BLaER1 treated with 17β-estradiol and CSF1 and Interleukin-3, amounts not matched to agents 10 nM and 100 nM (cell line): Measurements from ENCODE around the gene AP1S1.

Source experiments
- H3K27ac ChIP-seq, 11 experiments: shearing (Covaris generic); formaldehyde crosslinking; 2 replicates each; pipeline ENCODE4 v1.8.1; 2022
- H3K27me3 ChIP-seq, 11 experiments: shearing (Covaris generic); formaldehyde crosslinking; 2 replicates each; pipeline ENCODE4 v1.8.1; 2022
- H3K36me3 ChIP-seq, 11 experiments: shearing (Covaris generic); formaldehyde crosslinking; 2 replicates each; pipeline ENCODE4 v1.8.1; 2022
- H3K4me1 ChIP-seq, 10 experiments: shearing (Covaris generic); formaldehyde crosslinking; 2 replicates each; pipeline ENCODE4 v1.8.1; 2022
- H3K4me2 ChIP-seq, 11 experiments: shearing (Covaris generic); formaldehyde crosslinking; 2 replicates each; pipeline ENCODE4 v1.8.1; 2022
- H3K4me3 ChIP-seq, 10 experiments: shearing (Covaris generic); formaldehyde crosslinking; 2 replicates each; pipeline ENCODE4 v1.8.1; 2022
- H3K9ac ChIP-seq, 11 experiments: shearing (Covaris generic); formaldehyde crosslinking; 2 replicates each; pipeline ENCODE4 v1.8.1; 2022
- H3K9me3 ChIP-seq, 11 experiments: shearing (Covaris generic); formaldehyde crosslinking; replicated peaks in 1 of 11; 2 replicates each; pipeline ENCODE4 v1.8.1; 2022
- H4K20me1 ChIP-seq, 11 experiments: shearing (Covaris generic); formaldehyde crosslinking; 2 replicates each; pipeline ENCODE4 v1.8.1; 2022
- Cebpa-rat ChIP-seq, 11 experiments: shearing (Covaris generic); IDR thresholded peaks; 2 replicates each; pipeline ENCODE4 v1.8.1; 2022

AP1S1 gene

DNA sequence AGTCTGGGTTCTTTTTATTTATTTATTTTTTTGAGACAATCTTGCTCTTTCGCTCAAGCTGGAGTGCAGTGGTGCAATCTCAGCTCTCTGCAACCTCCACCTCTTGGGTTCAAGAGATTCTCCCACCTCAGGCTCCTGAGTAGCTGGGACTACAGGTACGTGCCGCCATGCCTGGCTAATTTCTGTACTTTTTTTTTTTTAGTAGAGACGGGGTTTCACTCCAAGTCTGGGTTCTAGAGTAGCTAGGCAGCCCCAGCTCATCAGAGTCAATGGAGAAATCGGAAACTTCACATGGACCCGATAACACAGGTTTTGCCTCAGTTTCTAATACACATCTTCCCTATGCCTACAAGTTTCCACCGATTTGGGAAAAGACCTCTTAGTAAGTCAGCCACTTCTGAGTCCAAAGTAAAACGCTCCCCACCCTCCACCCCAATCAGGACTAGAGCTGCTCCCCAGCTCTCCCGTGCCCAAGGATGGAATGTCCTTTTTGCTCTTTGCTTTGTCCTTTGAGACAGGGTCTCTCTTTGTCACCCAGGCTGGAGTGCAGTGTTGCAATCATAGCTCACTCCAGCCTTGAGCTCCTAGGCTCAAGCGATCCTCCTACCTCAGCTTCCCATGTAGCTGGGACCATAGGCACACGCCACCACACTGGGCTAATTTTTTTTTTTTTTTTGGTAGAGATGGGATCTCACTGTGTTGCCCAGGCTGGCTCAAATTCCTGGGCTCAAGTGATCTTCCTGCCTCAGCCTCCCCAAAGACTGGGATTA is 31.2 kb upstream of the AP1S1 start:
- peak overlapping the region; percentile 77 to 94 (median 88) for H3K4me2 ChIP-seq
- no peaks in the 10 kb centered on the region for H4K20me1 ChIP-seq
- peak overlapping the region in 5 of 11 experiments; percentile 75 to 79 (median 77); a peak in 7 of 22 replicates for H3K27ac ChIP-seq
- peak overlapping the region in 2 of 10 experiments; percentile 26 to 28; a peak in 1 of 20 replicates for H3K4me3 ChIP-seq
- peaks cover 66 to 94% (median 89%) of the 10 kb centered on the region in 10 experiments for H3K4me1 ChIP-seq
- TF ChIP-seq Cebpa-rat (IDR thresholded peaks at IDR 0.05), result no peak
- no peaks in the 10 kb centered on the region for H3K36me3 ChIP-seq
- peaks cover 0 to 28% (median 0%) of the 10 kb centered on the region in 11 experiments; a peak in 4 of 22 replicates for H3K27me3 ChIP-seq
- H3K9me3 ChIP-seq, result no peaks in the 10 kb centered on the region
- peak overlapping the region in 4 of 11 experiments; percentile 65 to 70 (median 68); a peak in 3 of 22 replicates for H3K9ac ChIP-seq

DNA sequence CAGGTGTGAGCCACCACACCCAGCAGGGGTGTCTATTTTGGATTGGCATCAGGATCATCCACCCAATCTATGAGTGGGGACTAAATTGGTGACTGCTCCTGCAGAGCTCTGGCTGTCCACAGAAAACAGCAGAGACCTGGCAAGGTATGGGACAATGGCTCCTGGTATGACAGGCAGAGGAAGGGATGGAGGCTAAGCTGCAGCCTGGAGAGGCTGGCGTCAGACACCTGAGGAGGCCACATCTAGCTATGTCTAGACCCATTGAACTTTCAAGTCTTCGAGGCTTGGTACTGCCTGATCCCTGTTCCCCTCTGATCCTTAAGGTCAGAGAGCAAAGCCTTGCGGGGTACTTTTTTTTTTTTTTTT is 30.6 kb upstream of the AP1S1 start:
- H3K4me3 ChIP-seq, result no peak overlapping the region
- peak overlapping the region in 2 of 11 experiments; percentile 73 to 74; a peak in 2 of 22 replicates for H3K27ac ChIP-seq
- peak overlapping the region in 10 of 11 experiments; percentile 77 to 94 (median 89); a peak in 18 of 22 replicates for H3K4me2 ChIP-seq
- H3K36me3 ChIP-seq, result no peaks in the 10 kb centered on the region
- no peak overlapping the region for H3K9ac ChIP-seq
- H3K4me1 ChIP-seq, result peaks cover 66 to 99% (median 94%) of the 10 kb centered on the region in 10 experiments
- TF ChIP-seq Cebpa-rat (IDR thresholded peaks at IDR 0.05), result no peak
- no peaks in the 10 kb centered on the region for H4K20me1 ChIP-seq
- H3K9me3 ChIP-seq, result no peaks in the 10 kb centered on the region
- peaks cover 0 to 28% (median 0%) of the 10 kb centered on the region in 11 experiments; a peak in 4 of 22 replicates for H3K27me3 ChIP-seq

DNA sequence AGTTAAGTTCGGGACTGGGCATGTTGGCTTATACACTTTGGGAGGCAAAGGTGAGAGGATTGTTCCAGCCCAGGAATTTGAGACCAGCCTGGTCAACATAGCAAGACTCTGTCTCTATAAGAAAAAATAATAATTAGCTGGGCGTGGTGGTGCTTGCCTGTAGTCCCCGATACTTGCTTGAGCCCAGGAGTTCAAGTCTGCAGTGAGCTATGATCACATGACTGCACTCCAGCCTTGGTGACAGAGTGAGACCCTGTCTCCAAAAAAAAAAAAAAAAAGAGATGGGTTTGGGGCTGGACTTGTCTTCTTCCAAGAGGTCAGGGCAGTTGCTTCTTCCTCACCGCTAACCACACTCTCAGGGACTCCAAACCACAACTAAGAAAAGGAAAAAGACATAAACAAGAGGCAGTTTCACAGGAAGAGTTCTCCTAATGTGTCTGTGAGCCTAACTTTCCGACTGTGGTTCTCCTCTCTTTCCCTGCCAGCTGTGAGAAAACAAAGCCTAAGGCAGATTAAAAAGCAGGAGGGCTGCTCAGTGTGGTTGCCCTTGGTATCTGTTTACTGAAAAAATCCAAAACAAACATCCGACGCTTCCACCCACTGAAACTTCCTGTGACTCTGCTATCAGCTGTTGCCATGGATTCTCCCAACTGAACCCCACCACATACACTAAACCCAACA is 29.8 kb upstream of the AP1S1 start:
- H3K27ac ChIP-seq, result peak overlapping the region; percentile 55 to 75 (median 69); a peak in 21 of 22 replicates
- H3K4me2 ChIP-seq, result peak overlapping the region; percentile 77 to 94 (median 88)
- peak overlapping the region in 3 of 10 experiments; percentile 2 to 16 (median 3); a peak in 2 of 20 replicates for H3K4me3 ChIP-seq
- no peaks in the 10 kb centered on the region for H3K36me3 ChIP-seq
- peak overlapping the region in 10 of 11 experiments; percentile 18 to 66 (median 52); a peak in 20 of 22 replicates for H3K9ac ChIP-seq
- TF ChIP-seq Cebpa-rat (IDR thresholded peaks at IDR 0.05), result no peak
- H3K27me3 ChIP-seq, result peaks cover 0 to 28% (median 0%) of the 10 kb centered on the region in 11 experiments; a peak in 4 of 22 replicates
- no peaks in the 10 kb centered on the region for H4K20me1 ChIP-seq
- no peaks in the 10 kb centered on the region for H3K9me3 ChIP-seq
- H3K4me1 ChIP-seq, result peaks cover 66 to 93% (median 91%) of the 10 kb centered on the region in 10 experiments

DNA sequence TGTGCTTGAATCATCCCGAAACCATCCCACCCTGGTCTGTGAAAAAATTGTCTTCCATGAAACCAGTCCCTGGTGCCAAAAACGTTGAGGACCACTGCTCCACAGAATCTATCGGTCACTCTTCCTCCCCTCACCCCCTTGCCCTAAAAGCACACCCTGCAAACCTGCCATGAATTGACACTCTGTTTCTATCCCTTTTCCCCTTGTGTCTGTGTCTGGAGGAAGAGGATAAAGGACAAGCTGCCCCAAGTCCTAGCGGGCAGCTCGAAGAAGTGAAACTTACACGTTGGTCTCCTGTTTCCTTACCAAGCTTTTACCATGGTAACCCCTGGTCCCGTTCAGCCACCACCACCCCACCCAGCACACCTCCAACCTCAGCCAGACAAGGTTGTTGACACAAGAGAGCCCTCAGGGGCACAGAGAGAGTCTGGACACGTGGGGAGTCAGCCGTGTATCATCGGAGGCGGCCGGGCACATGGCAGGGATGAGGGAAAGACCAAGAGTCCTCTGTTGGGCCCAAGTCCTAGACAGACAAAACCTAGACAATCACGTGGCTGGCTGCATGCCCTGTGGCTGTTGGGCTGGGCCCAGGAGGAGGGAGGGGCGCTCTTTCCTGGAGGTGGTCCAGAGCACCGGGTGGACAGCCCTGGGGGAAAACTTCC is 28.2 kb upstream of the AP1S1 start:
- H3K27me3 ChIP-seq, result peaks cover 0 to 28% (median 0%) of the 10 kb centered on the region in 11 experiments; a peak in 4 of 22 replicates
- H3K4me2 ChIP-seq, result peak overlapping the region; percentile 77 to 94 (median 88)
- no peaks in the 10 kb centered on the region for H4K20me1 ChIP-seq
- peak overlapping the region in 10 of 11 experiments; percentile 55 to 75 (median 72); a peak in 20 of 22 replicates for H3K27ac ChIP-seq
- peak overlapping the region in 5 of 10 experiments; percentile 10 to 47 (median 35); a peak in 3 of 20 replicates for H3K4me3 ChIP-seq
- H3K4me1 ChIP-seq, result peaks cover 64 to 78% (median 76%) of the 10 kb centered on the region in 10 experiments
- peak overlapping the region in 9 of 11 experiments; percentile 33 to 66 (median 47); a peak in 15 of 22 replicates for H3K9ac ChIP-seq
- no peak for TF ChIP-seq Cebpa-rat (IDR thresholded peaks at IDR 0.05)
- no peaks in the 10 kb centered on the region for H3K9me3 ChIP-seq
- H3K36me3 ChIP-seq, result no peaks in the 10 kb centered on the region

DNA sequence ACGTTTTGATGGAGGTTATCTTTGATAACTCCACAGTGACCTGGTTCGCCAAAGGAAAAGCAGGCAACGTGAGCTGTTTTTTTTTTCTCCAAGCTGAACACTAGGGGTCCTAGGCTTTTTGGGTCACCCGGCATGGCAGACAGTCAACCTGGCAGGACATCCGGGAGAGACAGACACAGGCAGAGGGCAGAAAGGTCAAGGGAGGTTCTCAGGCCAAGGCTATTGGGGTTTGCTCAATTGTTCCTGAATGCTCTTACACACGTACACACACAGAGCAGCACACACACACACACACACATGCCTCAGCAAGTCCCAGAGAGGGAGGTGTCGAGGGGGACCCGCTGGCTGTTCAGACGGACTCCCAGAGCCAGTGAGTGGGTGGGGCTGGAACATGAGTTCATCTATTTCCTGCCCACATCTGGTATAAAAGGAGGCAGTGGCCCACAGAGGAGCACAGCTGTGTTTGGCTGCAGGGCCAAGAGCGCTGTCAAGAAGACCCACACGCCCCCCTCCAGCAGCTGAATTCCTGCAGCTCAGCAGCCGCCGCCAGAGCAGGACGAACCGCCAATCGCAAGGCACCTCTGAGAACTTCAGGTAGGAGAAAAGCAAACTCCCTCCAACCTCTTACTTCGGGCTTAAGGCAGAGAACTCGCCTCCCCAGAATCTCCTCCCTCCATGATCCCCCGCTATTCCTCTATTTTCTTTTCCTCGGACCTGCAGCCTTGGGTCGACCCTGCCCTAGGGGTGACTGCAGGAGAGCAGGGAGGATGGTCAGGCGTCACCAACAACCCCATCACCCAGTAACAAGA is 27.4 kb upstream of the AP1S1 start, which contains the start of gene SERPINE1:
SERPINE1 (plus strand) TSS at position 454 of the 809 bp plus-strand sequence. CDS start 1,290 bp downstream, outside the sequence.
- no peaks in the 10 kb centered on the region for H4K20me1 ChIP-seq
- peaks cover 0 to 28% (median 0%) of the 10 kb centered on the region in 11 experiments; a peak in 4 of 22 replicates for H3K27me3 ChIP-seq
- H3K4me2 ChIP-seq, result peak within 1 kb of the TSS; percentile 77 to 94 (median 88)
- H3K9ac ChIP-seq, result peak within 1 kb of the TSS in 9 of 11 experiments; percentile 33 to 66 (median 47); a peak in 16 of 22 replicates
- TF ChIP-seq Cebpa-rat (IDR thresholded peaks at IDR 0.05), result no peak
- H3K27ac ChIP-seq, result peak within 1 kb of the TSS in 10 of 11 experiments; percentile 55 to 75 (median 72); a peak in 20 of 22 replicates
- peaks cover 60 to 77% (median 69%) of the 10 kb centered on the region in 10 experiments for H3K4me1 ChIP-seq
- no peaks in the 10 kb centered on the region for H3K9me3 ChIP-seq
- peak within 1 kb of the TSS in 6 of 10 experiments; percentile 10 to 47 (median 34); a peak in 8 of 20 replicates for H3K4me3 ChIP-seq
- H3K36me3 ChIP-seq, result no peaks in the 10 kb centered on the region

DNA sequence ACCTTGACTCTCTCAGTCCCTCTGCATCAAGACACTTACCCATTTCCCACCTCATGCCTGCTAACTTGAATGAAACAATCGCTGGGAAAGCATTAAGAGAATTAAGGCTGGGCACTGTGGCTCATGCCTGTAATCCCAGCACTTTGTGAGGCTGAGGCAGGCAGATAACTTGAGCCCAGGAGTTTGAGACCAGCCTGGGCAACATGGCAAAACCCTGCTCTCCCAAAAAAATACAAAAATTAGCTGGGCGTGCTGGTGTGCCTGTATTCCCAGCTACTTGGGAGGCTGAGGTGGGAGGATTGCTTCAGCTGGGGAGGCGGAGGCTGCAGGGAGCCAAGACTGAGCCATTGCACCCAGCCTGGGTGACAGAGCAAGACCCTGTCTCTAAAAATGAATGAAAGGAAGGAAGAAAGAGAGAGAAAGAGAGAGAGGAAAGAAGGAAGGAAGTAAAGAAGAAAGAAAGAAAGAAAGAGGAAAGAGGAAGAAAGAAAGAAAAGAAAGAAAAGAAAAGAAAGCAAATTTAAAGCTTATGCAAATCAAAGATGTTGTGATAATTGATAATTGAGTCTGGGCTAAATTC is 26.7 kb upstream of the AP1S1 start:
- Histone ChIP-seq H3K27ac (no peak overlapping the region), H3K36me3 (no peaks in the 10 kb centered on the region), H3K9me3 (no peaks in the 10 kb centered on the region), H3K9ac (peak overlapping the region in 6 of 11 experiments; percentile 1 to 47 (median 37); a peak in 3 of 22 replicates), H3K4me3 (peak overlapping the region in 4 of 10 experiments; percentile 20 to 47 (median 36); a peak in 3 of 20 replicates), H4K20me1 (no peaks in the 10 kb centered on the region), H3K4me2 (peak overlapping the region; percentile 77 to 94 (median 88)), H3K4me1 (peaks cover 53 to 71% (median 62%) of the 10 kb centered on the region in 10 experiments), H3K27me3 (peaks cover 0 to 28% (median 0%) of the 10 kb centered on the region in 11 experiments; a peak in 4 of 22 replicates)
- TF ChIP-seq Cebpa-rat (IDR thresholded peaks at IDR 0.05), result no peak

DNA sequence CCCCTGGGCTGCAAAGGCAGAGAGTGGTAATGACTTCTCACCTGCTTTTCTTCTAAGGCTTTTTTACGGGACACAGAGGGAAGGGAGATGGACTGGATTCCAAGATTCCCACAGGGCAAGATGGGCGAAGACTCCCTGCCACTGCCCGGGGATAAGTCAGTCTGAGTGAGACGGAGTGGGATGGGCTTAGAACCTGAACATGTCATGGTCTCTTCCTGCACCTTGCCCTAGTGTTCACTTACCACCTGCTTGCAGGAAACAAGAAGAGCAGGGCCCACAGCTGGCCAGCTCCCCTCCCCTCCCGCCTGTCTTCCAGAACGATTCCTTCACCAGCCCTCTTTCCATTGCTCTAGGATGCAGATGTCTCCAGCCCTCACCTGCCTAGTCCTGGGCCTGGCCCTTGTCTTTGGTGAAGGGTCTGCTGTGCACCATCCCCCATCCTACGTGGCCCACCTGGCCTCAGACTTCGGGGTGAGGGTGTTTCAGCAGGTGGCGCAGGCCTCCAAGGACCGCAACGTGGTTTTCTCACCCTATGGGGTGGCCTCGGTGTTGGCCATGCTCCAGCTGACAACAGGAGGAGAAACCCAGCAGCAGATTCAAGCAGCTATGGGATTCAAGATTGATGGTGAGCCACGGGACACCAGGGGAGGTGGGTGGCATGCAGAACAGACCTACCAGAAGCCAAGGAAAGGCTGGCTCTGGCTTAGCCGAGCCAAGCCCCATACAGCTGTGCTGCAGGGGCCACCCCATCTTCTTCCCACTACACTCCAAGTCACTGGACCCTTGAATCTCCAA is 26.0 kb upstream of the AP1S1 start:
- no peak for TF ChIP-seq Cebpa-rat (IDR thresholded peaks at IDR 0.05)
- H3K4me2 ChIP-seq, result peak overlapping the region in 10 of 11 experiments; percentile 77 to 94 (median 89); a peak in 19 of 22 replicates
- peaks cover 49 to 67% (median 55%) of the 10 kb centered on the region in 10 experiments for H3K4me1 ChIP-seq
- H4K20me1 ChIP-seq, result no peaks in the 10 kb centered on the region
- no peak overlapping the region for H3K4me3 ChIP-seq
- H3K27me3 ChIP-seq, result peaks cover 0 to 21% (median 0%) of the 10 kb centered on the region in 11 experiments; a peak in 4 of 22 replicates
- no peak overlapping the region for H3K27ac ChIP-seq
- H3K9me3 ChIP-seq, result no peaks in the 10 kb centered on the region
- no peaks in the 10 kb centered on the region for H3K36me3 ChIP-seq
- no peak overlapping the region for H3K9ac ChIP-seq
